K562 (cell line): ENCODE measurements around the gene ABCB6. TPM values are rescaled to one million over a fixed set of nuclear protein-coding genes. Genes with fewer than 3 reads are reported as not detected.

Source experiments
- CC2D1A ChIP-seq: fragments of 450-650 bp; IDR thresholded peaks from 2 replicates; pipeline ENCODE4 v1.6.1; 2017; ENCODE audit warnings: mild to moderate bottlenecking
- CREB1 ChIP-seq, 2 experiments: sonication (generic) in 1 of 2; formaldehyde crosslinking in 1 of 2; IDR thresholded peaks; 2 replicates each; pipeline versions ENCODE4 v1.6.1 to v1.8.0; 2012 to 2022; ENCODE audit warnings: inconsistent platforms in 1 of 2, mild to moderate bottlenecking in 1 of 2, missing genetic modification reagents in 1 of 2, moderate library complexity in 1 of 2
- GABPB1 ChIP-seq: sonication (generic); formaldehyde crosslinking; IDR thresholded peaks from 2 replicates; pipeline ENCODE4 v1.8.0; 2022; ENCODE audit warnings: mild to moderate bottlenecking, missing genetic modification reagents
- HDAC8 ChIP-seq: fragments of 450-650 bp; IDR thresholded peaks from 2 replicates; pipeline ENCODE4 v1.6.1; 2016; ENCODE audit warnings: mild to moderate bottlenecking, missing genetic modification characterization, moderate library complexity, missing compliant biosample characterization
- HNRNPLL ChIP-seq: fragments of 200-400 bp; formaldehyde crosslinking; IDR thresholded peaks from 2 replicates; pipeline ENCODE4 v1.6.1; 2017; ENCODE audit warnings: low read length, low read depth, mild to moderate bottlenecking; ENCODE audit not compliant: poor library complexity, severe bottlenecking
- KAT2B ChIP-seq: IDR thresholded peaks from one replicate; pipeline ENCODE4 v1.6.1; 2012; ENCODE audit warnings: low read depth, mild to moderate bottlenecking, control low read depth, inconsistent platforms, low read length, moderate library complexity
- KDM2B ChIP-seq: fragments of 250-450 bp; sonication (Bioruptor Pico); IDR thresholded peaks from 2 replicates; pipeline ENCODE4 v1.8.0; 2021; ENCODE audit warnings: mild to moderate bottlenecking, moderate library complexity
- MCM3 ChIP-seq: fragments of 450-650 bp; IDR thresholded peaks from 2 replicates; pipeline ENCODE4 v1.6.1; 2016
- NBN ChIP-seq: fragments of 450-650 bp; IDR thresholded peaks from 2 replicates; pipeline ENCODE4 v1.6.1; 2016; ENCODE audit warnings: low read depth, mild to moderate bottlenecking
- POLR2B ChIP-seq: fragments of 450-650 bp; IDR thresholded peaks from 2 replicates; pipeline ENCODE4 v1.6.1; 2018; ENCODE audit warnings: low read depth; ENCODE audit not compliant: partially characterized antibody
- RAD51 ChIP-seq: fragments of 450-650 bp; IDR thresholded peaks from 2 replicates; pipeline ENCODE4 v1.7.1; 2016; ENCODE audit warnings: low read depth, mild to moderate bottlenecking, borderline replicate concordance
- SMAD4 ChIP-seq: fragments of 250-450 bp; sonication (Bioruptor Pico); conservative IDR thresholded peaks from 2 replicates; pipeline ENCODE4 v1.8.0; 2021; ENCODE audit warnings: inconsistent platforms, mild to moderate bottlenecking, moderate library complexity
- SRSF9 ChIP-seq: fragments of 200-400 bp; formaldehyde crosslinking; IDR thresholded peaks from 2 replicates; pipeline ENCODE4 v1.6.1; 2017; ENCODE audit warnings: low read depth, low read length, borderline replicate concordance
- STAT5B ChIP-seq: fragments of 250-450 bp; sonication (Bioruptor Pico); IDR thresholded peaks from 2 replicates; pipeline ENCODE4 v1.8.0; 2021; ENCODE audit warnings: mild to moderate bottlenecking, inconsistent platforms
- STAT6 ChIP-seq: sonication (generic); formaldehyde crosslinking; IDR thresholded peaks from 2 replicates; pipeline ENCODE4 v1.8.1; 2023; ENCODE audit warnings: mild to moderate bottlenecking, missing genetic modification reagents
- TBP ChIP-seq: optimal IDR thresholded peaks from 2 replicates; pipeline ENCODE3; 2011; ENCODE audit warnings: low read depth, low read length, improper control_type of control experiment
- TEAD1 ChIP-seq, 2 experiments: fragments of 450-650 bp in 1 of 2; sonication (generic) in 1 of 2; formaldehyde crosslinking; IDR thresholded peaks; 2 replicates each; pipeline versions ENCODE4 v1.4.0 to v1.8.0; 2020 to 2022; ENCODE audit warnings: mild to moderate bottlenecking in 2 of 2, missing genetic modification reagents in 1 of 2
- THRB ChIP-seq: fragments of 450-650 bp; formaldehyde crosslinking; conservative IDR thresholded peaks from 2 replicates; pipeline ENCODE4 v1.4.0; 2022; ENCODE audit warnings: mild to moderate bottlenecking, missing genetic modification characterization
- TSC22D4 ChIP-seq: fragments of 450-650 bp; IDR thresholded peaks from 2 replicates; pipeline ENCODE4 v1.6.1; 2016; ENCODE audit warnings: missing genetic modification characterization, missing biosample characterization, control low read depth
- ZNF175 ChIP-seq: fragments of 200-800 bp; sonication (Bioruptor generic); IDR thresholded peaks from 2 replicates; pipeline ENCODE4 v1.6.1; 2016; ENCODE audit warnings: low read depth, mild to moderate bottlenecking, missing genetic modification characterization, missing compliant biosample characterization
- ZNF398 ChIP-seq: fragments of 250-450 bp; sonication (Bioruptor Pico); IDR thresholded peaks from 2 replicates; pipeline ENCODE4 v1.8.0; 2021; ENCODE audit warnings: moderate library complexity, mild to moderate bottlenecking, inconsistent platforms
- ZNF408 ChIP-seq: fragments of 250-450 bp; sonication (Bioruptor Pico); IDR thresholded peaks from 2 replicates; pipeline ENCODE4 v1.4.0; 2020; ENCODE audit warnings: low read depth, mild to moderate bottlenecking, moderate library complexity
- ZNF830 ChIP-seq: fragments of 250-450 bp; sonication (Bioruptor Pico); IDR thresholded peaks from 2 replicates; pipeline ENCODE4 v1.5.0; 2021; ENCODE audit warnings: mild to moderate bottlenecking
- polyA plus RNA-seq, 8 experiments: library from polyadenylated mRNA; depleted of rRNA in 4 of 8; stranded (reverse) in 5 of 8; unstranded in 3 of 8; fragments of >200 nt; fragmentation: Nextera tagmentation in 2 of 8; fragmentation: Illumina TruSeq in 1 of 8; extraction: Ambion mirVana in 2 of 8; extraction: Trizol in 1 of 8; gene quantifications; 2 replicates each; pipeline versions ENCODE4 v1.2.1 to v1.2.3, GENCODE V29; 2011 to 2014; ENCODE audit warnings: inconsistent platforms in 1 of 8, missing spikeins in 1 of 8
- total RNA-seq, 7 experiments: library from RNA; depleted of rRNA in 6 of 7; stranded (reverse); fragments of >200 nt in 6 of 7; fragmentation: Illumina TruSeq in 2 of 7; extraction: Trizol in 2 of 7; gene quantifications; 2 replicates each; pipeline versions ENCODE4 v1.2.1 to v1.2.3, GENCODE V29; 2011 to 2021; ENCODE audit warnings: low replicate concordance in 1 of 7

ABCB6 gene
- total and polyA plus RNA-seq, 9 of the 15 experiments (the other 6 are each of a cell fraction or from before 2014, with no cell fraction given): 3.7 to 29.8 (median 16.8) TPM

GRCh38 chr2:219229305-219230058 lies 10.7 kb upstream of the ABCB6 start, which contains the start of the genes ANKZF1 and ATG9A (continued):
- TF ChIP-seq STAT6 (no peak), ZNF175 (CRISPR knock-in tag) (peak; percentile 58), SRSF9 (no peak), THRB (no peak), CC2D1A (no peak), KDM2B (CRISPR knock-in tag) (no peak), TSC22D4 (tag) (no peak), ZNF830 (CRISPR knock-in tag) (no peak), STAT5B (no peak), CREB1 (IDR thresholded peaks at IDR 0.05) (peak; percentile 88), CREB1 (CRISPR knock-in tag; IDR thresholded peaks at IDR 0.05) (peak; percentile 86), GABPB1 (CRISPR knock-in tag) (no peak), SMAD4 (CRISPR knock-in tag) (peak; percentile 93), ZNF408 (CRISPR knock-in tag) (no peak), KAT2B (no peak), HDAC8 (0 out of 2 replicates have a peak, but pooled peaks have one; percentile 66), ZNF398 (CRISPR knock-in tag) (no peak), MCM3 (no peak), HNRNPLL (peak; percentile 62), POLR2B (peak; percentile 81), NBN (no peak), TBP (peak; percentile 78), TEAD1 (CRISPR knock-in tag; IDR thresholded peaks at IDR 0.05) (peak in 1 of 2 experiments; percentile 71; a peak in 1 of 4 replicates), RAD51 (no peak)
